NB4 (cell line): ENCODE data around the gene RNF169.

ENCODE experiments used
- CTCF ChIP-seq: IDR thresholded peaks from one replicate; pipeline ENCODE4 v1.5.1; 2012; ENCODE audit warnings: low read depth, low read length
- MAX ChIP-seq: IDR thresholded peaks from 2 replicates; pipeline ENCODE4 v1.6.1; 2011; ENCODE audit warnings: low read depth, low read length
- POLR2A ChIP-seq: IDR thresholded peaks from 2 replicates; pipeline ENCODE4 v1.6.1; 2011; ENCODE audit warnings: mild to moderate bottlenecking; ENCODE audit not compliant: insufficient read length; ENCODE audit errors: extremely low read depth

- no peak for TF ChIP-seq CTCF
- TF ChIP-seq POLR2A: no peak
- no peak for TF ChIP-seq MAX
Measured at GRCh38 chr11:74871037-74871436, 122.4 kb downstream of the RNF169 start.
